Endothelial cell of umbilical vein (primary cell): ENCODE results near the gene MLIP. TPM values are rescaled to one million over a fixed set of nuclear protein-coding genes. Genes with fewer than 3 reads are reported as not detected.

Experiments used
- BruUV-seq: library from RNA; stranded (reverse); fragments of 400-500 nt; replicated peaks from 2 replicates; lab custom pipeline; 2021; lab: Mats Ljungman, UMichigan
- CTCF ChIA-PET: fragments of 300-600, 350-600 bp; sonication (Branson Sonifier 250); formaldehyde crosslinking; loops from one replicate; lab custom pipeline; 2021; ENCODE audit warnings: antibody characterized with exemption, inconsistent platforms; lab: Charles Lee
- POLR2A ChIA-PET: fragments of 300-600, 350-600 bp; sonication (Branson Sonifier 250); formaldehyde crosslinking; loops from one replicate; lab custom pipeline; 2021; ENCODE audit warnings: antibody characterized with exemption, inconsistent platforms; lab: Charles Lee
- DNase-seq: peaks from one replicate; pipeline ENCODE4 v3.0.0-alpha.2; 2011; ENCODE audit warnings: low read depth, low spot score
- FAIRE-seq: peaks from 2 replicates; lab custom pipeline; 2011; peaks lifted over from hg19 to GRCh38; lab: Jason Lieb, UNC
- H2AFZ ChIP-seq: 2 replicates; pipeline ENCODE4 v1.6.0; 2012; ENCODE audit warnings: low read depth, low read length, control low read depth, inconsistent platforms
- H3K27ac ChIP-seq: 2 replicates; pipeline ENCODE4 v1.5.1; 2011; ENCODE audit warnings: low read depth, mild to moderate bottlenecking, control low read depth, low read length, moderate library complexity; ENCODE audit not compliant: insufficient read depth
- H3K27me3 ChIP-seq, 2 experiments: 2 replicates each; pipeline versions ENCODE4 v1.6.0 to v1.6.1; 2011; ENCODE audit warnings: low read length in 2 of 2, mixed read lengths in 1 of 2; ENCODE audit not compliant: control insufficient read depth in 2 of 2, insufficient read depth in 2 of 2
- H3K36me3 ChIP-seq, 2 experiments: 2 replicates in 1 of 2; 3 replicates in 1 of 2; pipeline ENCODE4 v1.5.1; 2011; ENCODE audit warnings: low read length in 2 of 2, mild to moderate bottlenecking in 1 of 2, moderate library complexity in 1 of 2; ENCODE audit not compliant: control insufficient read depth in 2 of 2, insufficient read depth in 2 of 2; ENCODE audit errors: extremely low read depth in 1 of 2
- H3K4me1 ChIP-seq: 3 replicates; pipeline ENCODE4 v1.5.1; 2011; ENCODE audit warnings: mild to moderate bottlenecking, low read length; ENCODE audit not compliant: control insufficient read depth, insufficient read depth; ENCODE audit errors: extremely low read depth
- H3K4me2 ChIP-seq: 2 replicates; pipeline ENCODE4 v1.6.1; 2011; ENCODE audit warnings: low read length, control low read depth, mixed read lengths; ENCODE audit not compliant: insufficient read depth
- H3K4me3 ChIP-seq, 3 experiments: fragments of 200-600 bp in 1 of 3; sonication (generic), shearing (Covaris generic) in 1 of 3; replicated peaks in 1 of 3; 2 replicates each; pipeline ENCODE4 v1.5.1; 2011 to 2016; ENCODE audit warnings: control low read depth in 3 of 3, low read length in 3 of 3, mild to moderate bottlenecking in 2 of 3, inconsistent platforms in 1 of 3, low read depth in 1 of 3, moderate library complexity in 1 of 3; ENCODE audit not compliant: insufficient read depth in 1 of 3
- H3K79me2 ChIP-seq: 2 replicates; pipeline ENCODE4 v1.6.0; 2012; ENCODE audit warnings: low read length, inconsistent platforms; ENCODE audit not compliant: control insufficient read depth, insufficient read depth
- H3K9ac ChIP-seq: replicated peaks from 2 replicates; pipeline ENCODE3; 2011; ENCODE audit warnings: low read length, control low read depth; ENCODE audit not compliant: insufficient read depth; ENCODE audit errors: extremely low read depth
- H3K9me1 ChIP-seq: replicated peaks from 3 replicates; pipeline ENCODE4 v1.6.0; 2011; ENCODE audit warnings: mild to moderate bottlenecking, low read length; ENCODE audit not compliant: control insufficient read depth, insufficient read depth; ENCODE audit errors: extremely low read depth
- H3K9me3 ChIP-seq: replicated peaks from 2 replicates; pipeline ENCODE4 v1.5.1; 2012; ENCODE audit warnings: low read length, inconsistent platforms; ENCODE audit not compliant: control insufficient read depth, insufficient read depth
- H4K20me1 ChIP-seq: replicated peaks from 2 replicates; pipeline ENCODE3; 2011; ENCODE audit warnings: mild to moderate bottlenecking, low read length; ENCODE audit not compliant: control insufficient read depth, insufficient read depth; ENCODE audit errors: extremely low read depth
- CTCF ChIP-seq, 2 donors: IDR thresholded peaks; 1 replicate in 1 of 2; 2 replicates in 1 of 2; pipeline ENCODE4 v1.5.1; 2011; ENCODE audit warnings: low read length in 2 of 2, mild to moderate bottlenecking in 2 of 2, moderate library complexity in 2 of 2, control low read depth in 1 of 2, inconsistent platforms in 1 of 2, low read depth in 1 of 2; ENCODE audit not compliant: insufficient read depth in 1 of 2; ENCODE audit errors: extremely low read depth in 1 of 2
- EZH2 ChIP-seq: IDR thresholded peaks from 2 replicates; pipeline ENCODE4 v1.6.1; 2012; ENCODE audit warnings: borderline replicate concordance, low read depth, mild to moderate bottlenecking, moderate library complexity, low read length, inconsistent platforms; ENCODE audit not compliant: severe bottlenecking
- FOS ChIP-seq: IDR thresholded peaks from 2 replicates; pipeline ENCODE4 v1.6.1; 2011; ENCODE audit warnings: mild to moderate bottlenecking, low read length, moderate library complexity, borderline replicate concordance; ENCODE audit not compliant: insufficient read depth
- GATA2 ChIP-seq: IDR thresholded peaks from 2 replicates; pipeline ENCODE4 v1.7.0; 2011; ENCODE audit warnings: low read depth, mild to moderate bottlenecking, moderate library complexity, mixed read lengths, low read length; ENCODE audit not compliant: insufficient read length, insufficient read depth
- JUN ChIP-seq: IDR thresholded peaks from 2 replicates; pipeline ENCODE4 v1.6.1; 2011; ENCODE audit warnings: borderline replicate concordance, low read depth; ENCODE audit not compliant: insufficient read length, insufficient read depth
- MYC ChIP-seq: IDR thresholded peaks from one replicate; pipeline ENCODE4 v1.6.1; 2011; ENCODE audit warnings: mild to moderate bottlenecking, low read depth, low read length
- POLR2A ChIP-seq: IDR thresholded peaks from 2 replicates; pipeline ENCODE4 v1.6.1; 2012; ENCODE audit warnings: low read depth, mild to moderate bottlenecking, control low read depth, low read length
- POLR2AphosphoS5 ChIP-seq: IDR thresholded peaks from 2 replicates; pipeline ENCODE4 v1.6.1; 2012; ENCODE audit warnings: low read depth, mild to moderate bottlenecking, control low read depth, low read length, moderate library complexity; ENCODE audit not compliant: insufficient read depth
- dilution Hi-C: fragments of 300-500 bp; cut with MboI; formaldehyde crosslinking; loops from one replicate; pipeline ENCODE4 v1.15.0; 2019; ENCODE audit warnings: low sequenced_read_pairs; ENCODE audit not compliant: extremely low pct_ligation_motif_present
- intact Hi-C: fragments of 100-400 bp; cut with micrococcal nuclease; formaldehyde crosslinking; loops from one replicate; pipeline ENCODE4 v1.10.0; 2022
- polyA plus RNA-seq, 4 experiments: library from polyadenylated mRNA; depleted of rRNA in 3 of 4; stranded (reverse) in 3 of 4; unstranded in 1 of 4; fragments of >200 nt; gene quantifications; 2 replicates each; pipeline versions ENCODE4 v1.2.1 to v1.2.3, GENCODE V29; 2011 to 2012; ENCODE audit warnings: missing spikeins in 1 of 4
- total RNA-seq: library from RNA; stranded (reverse); gene quantifications from 2 replicates; pipeline ENCODE4 v1.2.3, GENCODE V29; 2021

The MLIP gene
- total and polyA plus RNA-seq, 2 donors (not counting 3 experiments of a cell fraction or from before 2014, with no cell fraction given) = 4.1 to 11.6 TPM

- no peak for FAIRE-seq
- POLR2A ChIA-PET = no interaction called here
- no peak for TF ChIP-seq GATA2
- no peak for TF ChIP-seq EZH2
- no peak for TF ChIP-seq POLR2A
- no peak for TF ChIP-seq CTCF (IDR thresholded peaks at IDR 0.05; ENCODE audit: extremely low read depth in 1 of 2, insufficient read depth in 1 of 2, low read depth in 1 of 2, low read length in 2 of 2)
- TF ChIP-seq JUN = no peak
- TF ChIP-seq POLR2AphosphoS5 = no peak
- TF ChIP-seq FOS = no peak
- no peak for TF ChIP-seq MYC
- H3K27me3 ChIP-seq = no peaks in the 10 kb centered on the region
- H3K36me3 ChIP-seq = no peaks in the 10 kb centered on the region
- intact Hi-C loops = no loop called here
- H3K27ac ChIP-seq = no peak overlapping the region
- H4K20me1 ChIP-seq = no peaks in the 10 kb centered on the region
- dilution Hi-C loops = no loop called here
- no peaks in the 10 kb centered on the region for H3K9me3 ChIP-seq
- H3K79me2 ChIP-seq = no peaks in the 10 kb centered on the region
- no peak overlapping the region for H3K4me2 ChIP-seq
- H3K9ac ChIP-seq = no peak overlapping the region
- DNase-seq = no peak
- CTCF ChIA-PET = no interaction called here
- no peak overlapping the region for H3K4me3 ChIP-seq
- no peaks in the 10 kb centered on the region for H3K9me1 ChIP-seq
- BruUV-seq = no TSS peak
- peaks cover 3% of the 10 kb centered on the region for H3K4me1 ChIP-seq
- H2AFZ ChIP-seq = no peak overlapping the region
These were observed 27.6 kb downstream of the MLIP start for GRCh38 chr6:54138795-54139194.
